ENCODE data around the gene C7orf25.

Gene C7orf25

GRCh38 chr7:42877862-42878261 is 34.0 kb downstream of the C7orf25 start:
- DNase-seq (ENCODE audit: low spot score): no peak

- peak; percentile 56 for DNase-seq (ENCODE audit: low spot score)
Measured at GRCh38 chr7:42876182-42877068, 35.4 kb downstream of the C7orf25 start.

DNA sequence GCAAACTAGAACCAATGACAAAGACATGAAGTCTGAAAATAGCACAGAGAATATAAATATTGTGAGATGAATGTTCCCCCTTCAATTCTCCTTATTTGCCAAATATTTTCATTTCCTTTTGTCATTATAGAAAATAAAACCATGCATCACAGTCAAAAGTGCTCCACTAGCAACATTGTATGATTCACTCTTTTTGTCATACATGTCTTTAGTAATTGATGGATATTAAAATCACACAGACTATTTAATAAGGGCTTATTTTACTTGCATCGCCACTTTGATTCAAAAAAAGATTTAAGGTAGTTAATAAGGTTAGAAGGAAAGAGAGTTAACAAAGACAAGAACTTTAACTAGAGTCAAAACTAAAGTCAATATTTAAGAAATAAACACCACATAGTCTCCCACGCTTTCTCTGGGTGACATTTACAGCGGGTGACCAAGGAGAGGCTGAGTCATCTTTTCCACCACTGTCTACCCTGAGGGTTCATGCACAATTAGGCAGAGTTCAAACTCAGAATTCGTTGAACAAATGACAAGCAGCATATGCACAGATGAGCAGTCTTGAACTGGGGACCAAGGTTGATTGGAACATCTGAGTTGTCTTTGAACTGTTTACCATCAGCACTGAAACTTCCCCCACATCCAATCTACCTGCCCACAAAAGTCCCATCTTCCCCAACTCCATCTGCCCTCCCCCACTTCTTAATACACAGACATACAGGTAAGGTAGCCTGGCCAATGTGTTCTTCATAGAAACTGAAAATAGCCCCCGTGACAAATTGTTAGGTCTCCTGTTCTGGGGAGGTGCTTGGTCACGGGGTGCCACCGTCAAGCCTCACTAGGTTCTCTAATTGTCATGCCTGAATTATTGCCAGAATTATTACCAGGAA is 42.5 kb downstream of the C7orf25 start:
- DNase-seq (ENCODE audit: low spot score): no peak

- DNase-seq (ENCODE audit: low spot score): no peak
Measured at GRCh38 chr7:42868480-42868879, 43.4 kb downstream of the C7orf25 start.

Data from ecto neural progenitor cell (in vitro differentiated cells).